Activated T-helper 1 cell treated with Interleukin-2 at 50 U/mL for 16 hours (primary cell): ENCODE data around the gene FANCC.
"Not testable (repeated sequence)": the region's sequence is repeated elsewhere in the genome, so short reads cannot be mapped to it uniquely, and the experiment has no call there.

Experiments used
- DNase-seq: peaks from one replicate; pipeline ENCODE4 v3.0.0-alpha.2; 2020; ENCODE audit warnings: low read depth

The FANCC gene

GRCh38 chr9:95280745-95281144 lies 36.8 kb downstream of the FANCC start:
- DNase-seq: no peak

GRCh38 chr9:95277509-95277908 lies 40.0 kb downstream of the FANCC start:
- DNase-seq: no peak

- no peak for DNase-seq
Observed at GRCh38 chr9:95276395-95276954, 41.0 kb downstream of the FANCC start.

DNA sequence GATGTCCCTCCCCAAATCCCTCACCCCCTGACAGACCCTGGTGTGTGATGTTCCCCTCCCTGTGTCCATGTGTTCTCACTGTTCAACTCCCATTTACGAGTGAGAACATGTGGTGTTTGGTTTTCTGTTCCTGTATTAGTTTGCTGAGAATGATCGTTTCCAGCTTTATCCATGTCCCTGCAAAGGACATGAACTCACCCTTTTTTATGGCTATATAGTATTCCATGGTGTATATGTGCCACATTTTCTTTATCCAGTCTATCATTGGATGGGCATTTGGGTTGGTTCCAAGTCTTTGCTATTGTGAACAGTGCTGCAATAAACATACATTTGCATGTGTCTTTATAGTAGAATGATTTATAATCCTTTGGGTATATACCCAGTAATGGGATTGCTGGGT lies 43.3 kb downstream of the FANCC start:
- not testable (repeated sequence) for DNase-seq

- DNase-seq: no peak
Observed at GRCh38 chr9:95273369-95274022, 44.0 kb downstream of the FANCC start.

DNA sequence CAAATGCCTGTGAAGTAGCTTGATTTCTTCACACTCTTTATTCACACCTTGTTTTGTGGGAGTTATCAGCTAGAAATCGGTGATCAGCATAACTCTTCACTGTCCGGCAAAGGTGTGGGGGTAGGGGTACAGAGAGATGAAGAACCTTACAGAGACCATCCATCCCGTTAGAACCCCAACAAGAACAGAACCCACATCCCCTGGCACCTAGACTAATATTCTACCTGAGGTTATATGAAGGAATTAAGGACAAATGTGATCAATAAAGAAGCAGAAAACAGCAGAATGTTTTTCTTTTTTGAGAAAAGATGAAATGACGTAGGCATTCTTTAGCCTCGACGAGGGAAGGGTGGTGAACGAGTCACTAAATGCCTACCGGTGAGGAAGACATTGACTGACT lies 44.7 kb downstream of the FANCC start:
- DNase-seq: no peak

- no peak for DNase-seq
Observed at GRCh38 chr9:95270790-95271189, 46.7 kb downstream of the FANCC start.

GRCh38 chr9:95269803-95270773 lies 47.4 kb downstream of the FANCC start:
- DNase-seq: not testable (repeated sequence)

DNA sequence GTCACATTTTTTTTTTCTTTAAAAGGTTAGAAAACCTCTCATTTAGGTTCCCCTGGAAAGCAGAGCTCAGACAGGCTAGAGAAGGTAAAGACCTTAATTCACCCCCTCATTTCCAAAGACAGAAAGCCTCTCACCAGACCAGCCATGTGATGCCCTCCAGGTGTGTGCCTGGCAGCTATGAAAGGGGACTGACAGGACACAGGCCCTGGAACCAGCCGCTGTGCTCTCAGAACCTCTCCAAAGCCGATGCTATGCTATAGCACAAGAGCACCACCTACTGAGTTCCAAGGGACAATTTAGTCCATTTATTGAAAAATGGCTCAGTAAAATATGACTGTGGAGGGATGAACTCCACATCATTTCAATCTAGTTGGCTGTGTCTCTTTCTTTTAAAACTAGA lies 48.8 kb downstream of the FANCC start:
- no peak for DNase-seq

DNA sequence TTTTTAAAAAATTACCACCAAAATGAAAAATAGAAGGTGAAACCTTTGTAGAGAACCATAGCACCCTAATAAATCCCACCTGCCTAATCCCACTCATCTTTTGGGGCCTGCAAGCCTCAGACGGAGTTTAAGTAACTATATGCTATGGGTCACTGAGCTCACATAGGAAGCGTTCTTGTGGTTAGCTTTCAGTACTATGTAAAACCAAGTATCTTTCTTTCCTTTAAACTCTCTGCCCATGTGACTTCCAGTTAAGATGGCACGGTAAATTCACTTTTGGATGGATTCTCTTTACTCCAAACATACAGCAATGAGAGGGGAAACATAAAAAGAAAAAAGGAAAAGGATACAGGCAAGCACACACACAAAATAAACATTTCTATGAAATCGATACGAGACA lies 50.9 kb downstream of the FANCC start:
- DNase-seq: no peak

DNA sequence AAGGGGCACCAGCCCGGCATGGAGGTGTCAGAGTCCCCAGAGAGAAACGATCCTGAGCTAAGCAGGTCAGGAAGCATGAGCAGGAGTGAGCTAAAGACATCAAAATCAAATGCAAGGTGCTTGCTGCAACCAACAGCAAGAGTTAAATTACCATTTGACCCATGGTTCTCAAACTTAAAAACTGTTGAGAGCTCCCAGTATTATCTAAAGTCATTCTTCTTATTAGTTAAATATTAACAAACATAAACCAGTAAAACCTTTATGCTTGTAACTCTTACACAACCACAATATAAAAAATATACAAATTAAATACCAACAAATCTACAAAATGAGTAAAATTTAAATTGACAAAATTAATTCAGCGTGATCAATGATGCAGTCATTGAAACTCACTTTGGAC lies 51.5 kb downstream of the FANCC start:
- no peak for DNase-seq

DNA sequence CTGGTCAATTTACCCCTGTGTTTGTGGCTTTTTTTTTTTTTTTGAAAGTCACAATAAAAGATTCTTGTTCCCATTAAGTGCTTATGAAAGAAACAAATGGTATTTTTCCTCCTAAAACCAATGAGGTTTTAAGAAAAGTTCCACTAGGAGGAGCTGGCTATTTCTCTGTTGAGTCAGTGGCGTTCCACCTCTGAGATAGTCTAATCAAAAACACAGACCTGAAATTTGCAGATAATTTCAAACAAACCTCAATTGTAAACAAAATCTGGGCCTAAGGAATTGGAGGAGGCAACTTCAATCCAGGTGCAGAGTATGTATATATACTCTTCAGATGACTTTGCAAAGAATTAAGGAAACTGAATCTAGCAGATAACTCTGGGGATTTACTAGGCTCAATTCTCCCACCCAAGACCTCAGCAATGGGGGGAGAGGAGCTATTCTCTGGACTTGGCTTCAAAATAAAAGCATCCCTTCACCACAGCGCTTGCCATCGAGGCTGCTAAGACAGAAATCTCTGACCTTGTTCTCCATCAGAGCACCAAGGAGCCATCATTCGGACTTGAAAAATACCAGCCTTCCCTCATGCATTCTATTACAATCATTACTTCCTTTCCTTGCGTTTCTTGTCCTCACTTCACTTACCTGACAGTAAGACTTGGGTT lies 52.4 kb downstream of the FANCC start:
- no peak for DNase-seq

DNA sequence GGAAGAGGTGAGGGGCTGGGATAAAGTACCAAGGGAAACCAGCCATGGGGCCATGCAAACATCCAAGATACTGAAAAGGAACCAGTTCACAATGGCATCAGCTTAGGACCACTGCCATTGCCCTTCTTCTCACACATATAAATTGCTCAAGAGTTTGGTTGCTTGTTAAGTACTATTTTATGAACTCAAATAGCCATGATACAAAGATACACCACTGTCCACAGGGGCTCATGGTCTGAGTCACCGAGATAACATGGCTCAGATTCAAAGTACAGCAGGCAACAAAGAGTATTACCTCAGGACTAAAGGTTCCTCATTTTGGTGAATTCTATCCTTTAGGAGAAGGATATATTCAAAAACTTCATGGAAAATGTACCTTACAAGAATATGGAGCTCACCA lies 55.6 kb downstream of the FANCC start:
- DNase-seq: no peak

GRCh38 chr9:95250462-95251221 lies 66.9 kb downstream of the FANCC start:
- DNase-seq: no peak

GRCh38 chr9:95249986-95250385 lies 67.5 kb downstream of the FANCC start:
- DNase-seq: no peak

- DNase-seq: no peak
Observed at GRCh38 chr9:95246547-95246946, 71.0 kb downstream of the FANCC start.

DNA sequence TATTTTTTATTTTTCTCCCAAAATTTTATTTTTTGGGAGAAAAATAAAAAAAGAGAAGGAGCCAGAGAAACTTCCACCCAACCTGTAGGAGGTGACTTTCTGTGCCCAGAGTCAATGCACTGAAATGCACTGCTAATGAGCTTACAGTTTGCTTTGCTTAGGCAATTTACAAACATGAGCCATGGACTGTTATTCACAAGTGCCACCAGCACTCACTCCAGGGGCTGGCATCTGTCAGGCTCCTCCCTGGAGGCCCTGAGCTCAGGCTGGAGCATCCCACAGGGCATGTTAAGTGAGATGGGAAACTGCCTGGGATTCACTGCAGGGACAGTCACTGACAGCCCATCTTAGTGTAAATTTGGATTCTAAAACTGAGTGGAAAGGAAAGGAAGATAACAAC lies 74.9 kb downstream of the FANCC start:
- no peak for DNase-seq

GRCh38 chr9:95239071-95239470 lies 78.4 kb downstream of the FANCC start:
- DNase-seq: no peak

- DNase-seq: no peak
Observed at GRCh38 chr9:95237336-95237735, 80.2 kb downstream of the FANCC start.

- DNase-seq: no peak
Observed at GRCh38 chr9:95230046-95230445, 87.5 kb downstream of the FANCC start.

- DNase-seq: no peak
Observed at GRCh38 chr9:95229230-95229915, 88.1 kb downstream of the FANCC start.
